ENCODE results near the gene PRSS36.
"Not testable (repeated sequence)": the region's sequence is repeated elsewhere in the genome, so short reads cannot be mapped to it uniquely, and the experiment has no call there.

The PRSS36 gene

GRCh38 chr16:31141489-31142108, 8.3 kb downstream of the PRSS36 start:
- DNase-seq: no peak

- DNase-seq: not testable (repeated sequence)
Measured at GRCh38 chr16:31141071-31141469, 8.8 kb downstream of the PRSS36 start.

GRCh38 chr16:31138621-31139578, 11.0 kb downstream of the PRSS36 start:
- DNase-seq: no peak

- DNase-seq: not testable (repeated sequence)
Measured at GRCh38 chr16:31136822-31137499, 12.9 kb downstream of the PRSS36 start.

GRCh38 chr16:31136287-31136662, 13.6 kb downstream of the PRSS36 start:
- DNase-seq: no peak

GRCh38 chr16:31135535-31136286, 14.2 kb downstream of the PRSS36 start, which contains the start of gene PRSS8:
Gene PRSS8 (minus strand): TSS chr16:31135727. CDS start chr16:31135498, 229 bp downstream.
- DNase-seq: no peak

- DNase-seq: no peak
Measured at GRCh38 chr16:31134625-31135534, 15.0 kb downstream of the PRSS36 start.

GRCh38 chr16:31134091-31134571, 15.7 kb downstream of the PRSS36 start:
- DNase-seq: no peak

GRCh38 chr16:31133046-31133501, 16.8 kb downstream of the PRSS36 start:
- DNase-seq: no peak

- DNase-seq: no peak
Measured at GRCh38 chr16:31132303-31132979, 17.4 kb downstream of the PRSS36 start.

GRCh38 chr16:31131841-31132271, 18.0 kb downstream of the PRSS36 start:
- no peak for DNase-seq

GRCh38 chr16:31131416-31131815, 18.4 kb downstream of the PRSS36 start:
- DNase-seq: no peak

- no peak for DNase-seq
Measured at GRCh38 chr16:31130899-31131298, 19.0 kb downstream of the PRSS36 start.

- DNase-seq: no peak
Measured at GRCh38 chr16:31130336-31130891, 19.5 kb downstream of the PRSS36 start.

GRCh38 chr16:31129568-31130335, 20.1 kb downstream of the PRSS36 start:
- DNase-seq: no peak

- DNase-seq: no peak
Measured at GRCh38 chr16:31128711-31129567, 20.9 kb downstream of the PRSS36 start.

GRCh38 chr16:31127182-31127581, 22.7 kb downstream of the PRSS36 start:
- DNase-seq: no peak

GRCh38 chr16:31125844-31126243, 24.0 kb downstream of the PRSS36 start:
- no peak for DNase-seq

GRCh38 chr16:31120129-31120528, 29.7 kb downstream of the PRSS36 start:
- DNase-seq: no peak

Measured in NCI-H2081 treated with DMSO at 0.1 percent for 48 hours (cell line).